ENCODE results near the gene WIPF3. TPM values are rescaled to one million over a fixed set of nuclear protein-coding genes. Genes with fewer than 3 reads are reported as not detected.

WIPF3 gene
- total RNA-seq, 1 donor from 2014 or later = 4.0 TPM

DNA sequence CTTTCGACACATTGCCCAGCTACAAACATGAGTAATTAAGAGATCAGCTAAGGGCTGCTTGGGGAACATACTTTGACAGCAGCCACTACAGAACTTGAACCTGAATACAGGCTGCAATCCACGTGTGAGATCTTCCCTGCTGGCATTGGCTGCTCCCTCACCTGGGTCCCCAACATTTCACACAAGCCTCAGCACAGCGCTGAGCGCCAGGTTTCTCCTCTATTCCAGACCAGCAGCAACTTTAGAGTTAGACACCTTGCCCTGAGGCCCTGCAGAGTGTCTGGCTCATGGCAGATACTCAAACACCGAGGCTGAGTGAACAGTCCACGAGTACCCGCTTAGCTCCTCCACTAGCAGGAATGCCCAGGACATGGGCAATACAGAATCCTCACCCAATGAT lies 1.3 kb upstream of the WIPF3 start:
- Mint-ChIP-seq H3K9me3 (no peaks in the 10 kb centered on the region), H3K27me3 (ENCODE audit: low read depth) (peaks cover 59% of the 10 kb centered on the region), H3K4me1 (peaks cover 13% of the 10 kb centered on the region), H3K4me3 (peak overlapping the region; percentile 80), H3K36me3 (ENCODE audit: low read depth) (no peaks in the 10 kb centered on the region), H3K27ac (ENCODE audit: unreplicated experiment) (peak overlapping the region; percentile 16)
- DNase-seq (ENCODE audit: low read depth, low spot score) = no peak
- TF ChIP-seq, protein P1, sequence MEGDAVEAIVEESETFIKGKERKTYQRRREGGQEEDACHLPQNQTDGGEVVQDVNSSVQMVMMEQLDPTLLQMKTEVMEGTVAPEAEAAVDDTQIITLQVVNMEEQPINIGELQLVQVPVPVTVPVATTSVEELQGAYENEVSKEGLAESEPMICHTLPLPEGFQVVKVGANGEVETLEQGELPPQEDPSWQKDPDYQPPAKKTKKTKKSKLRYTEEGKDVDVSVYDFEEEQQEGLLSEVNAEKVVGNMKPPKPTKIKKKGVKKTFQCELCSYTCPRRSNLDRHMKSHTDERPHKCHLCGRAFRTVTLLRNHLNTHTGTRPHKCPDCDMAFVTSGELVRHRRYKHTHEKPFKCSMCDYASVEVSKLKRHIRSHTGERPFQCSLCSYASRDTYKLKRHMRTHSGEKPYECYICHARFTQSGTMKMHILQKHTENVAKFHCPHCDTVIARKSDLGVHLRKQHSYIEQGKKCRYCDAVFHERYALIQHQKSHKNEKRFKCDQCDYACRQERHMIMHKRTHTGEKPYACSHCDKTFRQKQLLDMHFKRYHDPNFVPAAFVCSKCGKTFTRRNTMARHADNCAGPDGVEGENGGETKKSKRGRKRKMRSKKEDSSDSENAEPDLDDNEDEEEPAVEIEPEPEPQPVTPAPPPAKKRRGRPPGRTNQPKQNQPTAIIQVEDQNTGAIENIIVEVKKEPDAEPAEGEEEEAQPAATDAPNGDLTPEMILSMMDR (conservative IDR thresholded peaks at IDR 0.05) = no peak

DNA sequence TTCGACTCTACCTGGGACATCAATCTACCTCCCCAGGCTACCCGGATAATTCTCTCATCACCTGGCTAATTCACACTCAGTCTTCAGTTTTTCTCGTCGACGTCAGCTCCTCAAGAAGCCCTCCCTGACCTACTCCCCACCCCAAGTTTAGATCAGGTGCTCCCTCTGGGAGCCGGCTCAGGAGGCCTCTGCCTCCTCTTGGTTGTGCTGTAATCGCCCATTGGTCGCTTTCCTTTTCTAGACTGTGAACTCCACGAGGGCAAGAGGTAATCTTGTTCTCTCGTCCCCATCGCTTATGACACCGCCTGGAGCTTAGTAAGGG lies 461 bp upstream of the WIPF3 start:
- no peak for DNase-seq (ENCODE audit: low read depth, low spot score)
- TF ChIP-seq, protein P1 (conservative IDR thresholded peaks at IDR 0.05) = no peak
- Mint-ChIP-seq H3K36me3 (ENCODE audit: low read depth) (no peaks in the 10 kb centered on the region), H3K27ac (ENCODE audit: unreplicated experiment) (no peak overlapping the region), H3K4me1 (peaks cover 13% of the 10 kb centered on the region), H3K9me3 (no peaks in the 10 kb centered on the region), H3K4me3 (peak overlapping the region; percentile 80), H3K27me3 (ENCODE audit: low read depth) (peaks cover 59% of the 10 kb centered on the region)

DNA sequence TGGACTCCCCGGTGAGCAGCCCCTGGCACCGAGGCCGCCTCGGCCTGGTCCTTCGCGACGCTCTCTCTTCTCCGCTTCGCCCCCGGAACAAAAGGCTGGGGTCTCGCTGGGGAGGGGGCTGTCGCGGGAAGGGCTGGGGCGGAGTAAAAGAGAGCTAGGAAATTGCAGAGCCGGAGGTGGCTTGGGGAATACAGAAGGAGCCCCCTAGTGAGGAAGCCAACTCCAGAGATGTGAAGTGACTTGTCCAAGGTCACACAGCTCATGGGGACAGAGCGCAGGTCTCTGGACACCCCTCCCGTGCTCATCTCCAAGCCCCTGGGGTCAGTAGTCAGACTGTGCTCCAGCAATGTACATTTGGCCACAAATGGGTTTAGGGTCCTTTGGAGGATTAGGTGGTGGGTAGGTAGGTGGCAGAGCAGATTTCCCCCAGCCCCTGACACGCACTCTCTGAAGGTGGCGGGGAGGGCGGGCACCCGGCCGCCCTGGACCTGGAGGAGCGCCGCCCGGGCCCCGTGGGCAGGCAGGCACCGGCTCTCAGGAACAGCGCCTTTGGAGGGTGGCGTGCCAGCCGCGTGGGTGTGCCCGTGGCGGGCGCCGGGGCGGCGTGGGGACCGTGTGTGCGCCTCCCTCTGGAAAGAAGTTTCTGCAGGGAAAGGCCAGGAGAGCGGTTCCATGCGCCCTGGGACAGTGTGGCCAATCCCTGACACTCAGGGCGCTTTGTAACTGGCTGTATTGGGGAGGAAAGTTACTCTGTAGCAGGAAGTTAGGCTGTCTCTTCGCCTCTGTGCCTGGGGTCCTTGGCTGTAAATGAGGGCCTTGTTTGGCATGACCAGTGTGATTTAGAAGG lies 910 bp downstream of the WIPF3 start:
- TF ChIP-seq, protein P1 (conservative IDR thresholded peaks at IDR 0.05) = peak; percentile 40
- DNase-seq (ENCODE audit: low read depth, low spot score) = peak; percentile 41
- Mint-ChIP-seq H3K36me3 (ENCODE audit: low read depth) (no peaks in the 10 kb centered on the region), H3K4me1 (peaks cover 13% of the 10 kb centered on the region), H3K4me3 (peak overlapping the region; percentile 87), H3K9me3 (no peaks in the 10 kb centered on the region), H3K27me3 (ENCODE audit: low read depth) (peaks cover 55% of the 10 kb centered on the region), H3K27ac (ENCODE audit: unreplicated experiment) (peak overlapping the region; percentile 8)

DNA sequence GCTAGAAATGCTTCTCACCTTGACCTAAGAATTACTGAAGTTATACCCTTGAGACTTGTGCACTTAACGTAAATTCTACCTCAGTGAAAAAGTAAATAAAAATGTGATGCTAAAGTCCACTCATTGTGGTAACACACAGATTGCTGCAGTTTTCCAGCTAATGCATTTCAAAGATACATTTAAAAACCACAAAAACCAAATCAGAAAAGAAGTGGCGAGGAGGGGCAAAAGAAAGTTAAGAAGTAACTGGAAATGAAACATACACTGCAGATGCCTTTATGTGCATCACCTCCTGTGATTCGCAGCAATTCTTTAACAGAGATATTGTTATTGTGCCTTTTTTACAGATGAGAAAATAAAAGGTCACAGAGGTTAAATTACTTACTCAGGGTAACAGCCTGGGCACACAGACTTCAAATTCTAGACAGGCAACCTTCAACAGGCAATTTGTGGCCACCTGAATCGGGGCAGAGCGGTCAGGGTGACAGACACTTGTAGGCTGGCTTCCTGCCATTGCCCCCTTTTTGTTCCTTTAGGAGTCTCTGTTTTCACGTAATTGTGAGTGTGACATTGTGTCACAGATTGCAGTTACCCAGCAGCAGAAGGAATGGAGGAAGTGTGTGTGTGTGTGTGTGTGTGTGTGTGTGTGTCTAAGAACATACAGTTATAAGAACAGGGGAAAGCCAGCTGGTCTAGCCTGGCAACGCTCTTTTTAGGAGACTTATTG lies 1.9 kb downstream of the WIPF3 start:
- H3K9me3 Mint-ChIP-seq = no peaks in the 10 kb centered on the region
- DNase-seq (ENCODE audit: low read depth, low spot score) = no peak
- TF ChIP-seq, protein P1 (conservative IDR thresholded peaks at IDR 0.05) = no peak
- peaks cover 13% of the 10 kb centered on the region for H3K4me1 Mint-ChIP-seq
- peaks cover 50% of the 10 kb centered on the region for H3K27me3 Mint-ChIP-seq (ENCODE audit: low read depth)
- peak overlapping the region; percentile 8 for H3K27ac Mint-ChIP-seq (ENCODE audit: unreplicated experiment)
- peak overlapping the region; percentile 87 for H3K4me3 Mint-ChIP-seq
- no peaks in the 10 kb centered on the region for H3K36me3 Mint-ChIP-seq (ENCODE audit: low read depth)

DNA sequence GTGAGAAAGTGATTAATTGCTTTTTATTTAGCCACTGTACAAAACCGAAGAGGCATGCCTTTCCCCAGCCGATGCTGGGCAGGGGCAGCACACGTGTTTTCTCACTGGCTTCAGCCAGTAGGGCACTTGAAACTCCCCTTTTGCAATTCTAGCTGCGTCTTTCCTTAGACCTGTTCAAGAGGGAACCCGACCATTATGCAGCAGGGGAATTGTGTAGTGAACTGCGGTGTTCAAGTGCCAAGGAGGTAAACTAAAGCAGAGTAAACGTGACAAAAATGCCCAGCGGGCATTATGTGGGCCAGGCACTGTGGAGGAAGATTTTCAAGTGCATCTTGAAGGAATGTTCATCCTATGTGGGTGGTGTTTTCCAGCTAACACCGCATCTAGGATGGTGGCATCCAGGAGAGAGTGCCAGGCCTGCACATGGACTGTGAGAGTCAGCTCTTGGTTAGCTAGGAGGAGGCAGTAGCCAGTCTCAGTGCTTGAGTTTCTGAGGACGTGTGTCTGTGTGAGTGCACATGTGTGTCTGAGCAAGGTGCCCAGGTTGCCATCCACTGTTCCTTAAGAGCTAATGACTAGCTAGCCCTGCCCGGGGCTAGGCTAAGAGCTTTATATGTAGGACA lies 3.3 kb downstream of the WIPF3 start:
- H3K27me3 Mint-ChIP-seq (ENCODE audit: low read depth) = peaks cover 43% of the 10 kb centered on the region
- H3K9me3 Mint-ChIP-seq = no peaks in the 10 kb centered on the region
- TF ChIP-seq, protein P1 (conservative IDR thresholded peaks at IDR 0.05) = no peak
- H3K4me1 Mint-ChIP-seq = peaks cover 13% of the 10 kb centered on the region
- no peak for DNase-seq (ENCODE audit: low read depth, low spot score)
- no peak overlapping the region for H3K4me3 Mint-ChIP-seq
- no peaks in the 10 kb centered on the region for H3K36me3 Mint-ChIP-seq (ENCODE audit: low read depth)
- H3K27ac Mint-ChIP-seq (ENCODE audit: unreplicated experiment) = no peak overlapping the region
